Peyer's patch (tissue), 4 donors: ENCODE results near the gene MRPL36.

ENCODE experiments used
- POLR2A ChIP-seq, 2 donors: fragments of 450-650 bp; IDR thresholded peaks; one replicate each; pipeline ENCODE4 v1.5.1; 2017; ENCODE audit warnings: antibody characterized with exemption in 2 of 2, mild to moderate bottlenecking in 2 of 2, moderate library complexity in 2 of 2
- TF ChIP-seq, protein P1 (sequence below), 6 experiments: fragments of 450-650 bp in 4 of 6; fragments of 200-600 bp in 2 of 6; sonication (generic) in 1 of 6; IDR thresholded peaks; one replicate each; pipeline ENCODE4 v1.5.1; 2017 to 2019; ENCODE audit warnings: antibody characterized with exemption in 6 of 6, mild to moderate bottlenecking in 3 of 6, moderate library complexity in 1 of 6

DNA sequence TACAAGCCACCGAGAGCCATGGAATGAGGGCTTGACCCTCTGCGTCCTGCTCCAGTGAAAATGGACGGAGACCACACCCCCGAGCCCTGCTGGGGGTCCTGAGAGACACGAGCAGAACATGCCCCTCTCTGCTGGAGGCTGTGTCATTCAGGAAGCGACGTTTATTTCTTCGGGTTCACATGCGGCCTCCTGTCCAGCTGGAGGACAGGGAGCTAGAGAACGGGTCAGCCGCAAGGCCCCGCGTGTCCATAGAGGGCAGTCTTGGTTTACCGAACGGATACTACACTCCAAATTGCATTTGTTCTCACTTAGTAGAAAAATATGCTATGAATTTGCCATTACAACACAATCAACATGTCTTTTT is 36.1 kb downstream of the MRPL36 start:
- no peak for TF ChIP-seq POLR2A (IDR thresholded peaks at IDR 0.05)
- TF ChIP-seq, protein P1, sequence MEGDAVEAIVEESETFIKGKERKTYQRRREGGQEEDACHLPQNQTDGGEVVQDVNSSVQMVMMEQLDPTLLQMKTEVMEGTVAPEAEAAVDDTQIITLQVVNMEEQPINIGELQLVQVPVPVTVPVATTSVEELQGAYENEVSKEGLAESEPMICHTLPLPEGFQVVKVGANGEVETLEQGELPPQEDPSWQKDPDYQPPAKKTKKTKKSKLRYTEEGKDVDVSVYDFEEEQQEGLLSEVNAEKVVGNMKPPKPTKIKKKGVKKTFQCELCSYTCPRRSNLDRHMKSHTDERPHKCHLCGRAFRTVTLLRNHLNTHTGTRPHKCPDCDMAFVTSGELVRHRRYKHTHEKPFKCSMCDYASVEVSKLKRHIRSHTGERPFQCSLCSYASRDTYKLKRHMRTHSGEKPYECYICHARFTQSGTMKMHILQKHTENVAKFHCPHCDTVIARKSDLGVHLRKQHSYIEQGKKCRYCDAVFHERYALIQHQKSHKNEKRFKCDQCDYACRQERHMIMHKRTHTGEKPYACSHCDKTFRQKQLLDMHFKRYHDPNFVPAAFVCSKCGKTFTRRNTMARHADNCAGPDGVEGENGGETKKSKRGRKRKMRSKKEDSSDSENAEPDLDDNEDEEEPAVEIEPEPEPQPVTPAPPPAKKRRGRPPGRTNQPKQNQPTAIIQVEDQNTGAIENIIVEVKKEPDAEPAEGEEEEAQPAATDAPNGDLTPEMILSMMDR (IDR thresholded peaks at IDR 0.05) = peak in 4 of 6 experiments; percentile 18 to 54 (median 53)
